Measurements from ENCODE around the gene ANGPTL4.

DNA sequence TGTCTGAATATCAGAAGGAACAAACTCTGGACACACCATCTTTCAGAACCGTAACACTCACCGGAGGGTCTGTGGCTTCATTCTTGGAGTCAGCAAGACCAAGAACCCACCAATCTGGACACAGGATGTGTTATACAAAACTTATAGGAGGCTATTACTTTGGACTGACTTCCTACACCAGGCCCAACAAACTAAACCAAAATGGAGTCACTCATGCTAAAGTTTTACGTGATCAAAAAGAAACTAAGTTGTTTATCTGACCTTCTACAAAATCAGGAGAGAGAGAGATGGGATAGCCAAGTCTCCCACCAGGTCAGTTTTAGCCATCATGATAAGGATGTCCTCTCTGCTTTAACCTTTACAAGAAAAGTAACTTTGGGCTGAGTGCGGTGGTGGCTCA, 23.0 kb downstream of the ANGPTL4 start:
- TF ChIP-seq, protein P1, sequence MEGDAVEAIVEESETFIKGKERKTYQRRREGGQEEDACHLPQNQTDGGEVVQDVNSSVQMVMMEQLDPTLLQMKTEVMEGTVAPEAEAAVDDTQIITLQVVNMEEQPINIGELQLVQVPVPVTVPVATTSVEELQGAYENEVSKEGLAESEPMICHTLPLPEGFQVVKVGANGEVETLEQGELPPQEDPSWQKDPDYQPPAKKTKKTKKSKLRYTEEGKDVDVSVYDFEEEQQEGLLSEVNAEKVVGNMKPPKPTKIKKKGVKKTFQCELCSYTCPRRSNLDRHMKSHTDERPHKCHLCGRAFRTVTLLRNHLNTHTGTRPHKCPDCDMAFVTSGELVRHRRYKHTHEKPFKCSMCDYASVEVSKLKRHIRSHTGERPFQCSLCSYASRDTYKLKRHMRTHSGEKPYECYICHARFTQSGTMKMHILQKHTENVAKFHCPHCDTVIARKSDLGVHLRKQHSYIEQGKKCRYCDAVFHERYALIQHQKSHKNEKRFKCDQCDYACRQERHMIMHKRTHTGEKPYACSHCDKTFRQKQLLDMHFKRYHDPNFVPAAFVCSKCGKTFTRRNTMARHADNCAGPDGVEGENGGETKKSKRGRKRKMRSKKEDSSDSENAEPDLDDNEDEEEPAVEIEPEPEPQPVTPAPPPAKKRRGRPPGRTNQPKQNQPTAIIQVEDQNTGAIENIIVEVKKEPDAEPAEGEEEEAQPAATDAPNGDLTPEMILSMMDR (IDR thresholded peaks at IDR 0.05) = no peak
- TF ChIP-seq EZH2 (IDR thresholded peaks at IDR 0.05; ENCODE audit: borderline replicate concordance, insufficient read depth, low read depth, low read length, poor library complexity, severe bottlenecking) = no peak

Data from B cell (primary cell).